ENCODE measurements around the gene LMTK3. TPM values are rescaled to one million over a fixed set of nuclear protein-coding genes. Genes with fewer than 3 reads are reported as not detected.
A peak's percentile ranks its signal among the peaks of the same experiment; 100 is the strongest.

LMTK3 gene
- polyA plus RNA-seq, 1 donor from 2014 or later: 8.1 TPM

DNA sequence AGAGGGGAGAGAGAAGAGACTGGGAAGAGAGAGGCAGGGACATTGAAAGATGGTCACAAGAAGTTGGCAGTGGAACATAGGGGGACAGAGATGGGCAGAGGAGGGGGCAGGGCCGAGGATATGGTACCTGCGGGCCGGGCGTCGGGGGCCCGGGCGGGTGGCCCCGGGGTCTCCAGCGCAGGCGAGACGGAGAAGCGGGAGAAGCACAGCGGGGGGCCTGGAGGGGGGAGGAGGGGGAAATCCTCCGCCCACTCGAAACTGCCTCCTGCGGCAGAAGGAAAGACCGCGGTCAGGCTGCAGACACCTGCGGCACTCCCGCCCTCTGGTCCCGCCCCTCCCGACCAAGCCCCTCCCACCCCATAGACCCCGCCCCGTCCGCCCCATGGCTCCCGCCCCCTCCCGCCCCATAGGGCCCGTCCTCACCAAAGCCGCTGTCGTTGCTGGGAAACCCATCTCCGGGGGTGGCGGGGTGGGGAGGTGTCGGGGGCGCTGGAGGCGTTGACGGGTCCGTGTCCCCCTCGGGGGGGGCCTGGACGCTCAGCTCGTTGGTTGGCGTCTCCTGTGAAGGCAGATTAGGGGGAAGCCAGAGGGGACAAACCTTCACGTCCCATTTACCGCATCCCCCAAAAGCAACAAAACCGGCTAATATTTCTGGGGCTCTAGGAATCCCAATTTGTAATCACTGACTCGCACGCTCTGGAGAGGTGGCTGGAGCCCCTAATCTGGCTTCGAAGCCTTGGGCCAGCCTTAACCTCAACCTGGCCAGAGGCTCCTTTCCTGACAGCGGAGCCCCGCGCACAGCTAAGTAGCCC lies 20.4 kb downstream of the LMTK3 start:
- TF ChIP-seq, protein P1, sequence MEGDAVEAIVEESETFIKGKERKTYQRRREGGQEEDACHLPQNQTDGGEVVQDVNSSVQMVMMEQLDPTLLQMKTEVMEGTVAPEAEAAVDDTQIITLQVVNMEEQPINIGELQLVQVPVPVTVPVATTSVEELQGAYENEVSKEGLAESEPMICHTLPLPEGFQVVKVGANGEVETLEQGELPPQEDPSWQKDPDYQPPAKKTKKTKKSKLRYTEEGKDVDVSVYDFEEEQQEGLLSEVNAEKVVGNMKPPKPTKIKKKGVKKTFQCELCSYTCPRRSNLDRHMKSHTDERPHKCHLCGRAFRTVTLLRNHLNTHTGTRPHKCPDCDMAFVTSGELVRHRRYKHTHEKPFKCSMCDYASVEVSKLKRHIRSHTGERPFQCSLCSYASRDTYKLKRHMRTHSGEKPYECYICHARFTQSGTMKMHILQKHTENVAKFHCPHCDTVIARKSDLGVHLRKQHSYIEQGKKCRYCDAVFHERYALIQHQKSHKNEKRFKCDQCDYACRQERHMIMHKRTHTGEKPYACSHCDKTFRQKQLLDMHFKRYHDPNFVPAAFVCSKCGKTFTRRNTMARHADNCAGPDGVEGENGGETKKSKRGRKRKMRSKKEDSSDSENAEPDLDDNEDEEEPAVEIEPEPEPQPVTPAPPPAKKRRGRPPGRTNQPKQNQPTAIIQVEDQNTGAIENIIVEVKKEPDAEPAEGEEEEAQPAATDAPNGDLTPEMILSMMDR (IDR thresholded peaks at IDR 0.05; ENCODE audit: poor library complexity, severe bottlenecking): no peak
- TF ChIP-seq EZH2 (IDR thresholded peaks at IDR 0.05; ENCODE audit: borderline replicate concordance, insufficient read depth, low read length, poor library complexity, severe bottlenecking) (no peak), TAF1 (IDR thresholded peaks at IDR 0.05; ENCODE audit: low read depth) (no peak), EP300 (conservative IDR thresholded peaks at IDR 0.05; ENCODE audit: poor library complexity, severe bottlenecking) (no peak), SMC3 (conservative IDR thresholded peaks at IDR 0.05; ENCODE audit: poor library complexity) (no peak), MXI1 (conservative IDR thresholded peaks at IDR 0.05; ENCODE audit: poor library complexity, severe bottlenecking) (no peak), POLR2AphosphoS5 (IDR thresholded peaks at IDR 0.05) (no peak), RAD21 (conservative IDR thresholded peaks at IDR 0.05) (no peak)
- TF ChIP-seq, protein P2, sequence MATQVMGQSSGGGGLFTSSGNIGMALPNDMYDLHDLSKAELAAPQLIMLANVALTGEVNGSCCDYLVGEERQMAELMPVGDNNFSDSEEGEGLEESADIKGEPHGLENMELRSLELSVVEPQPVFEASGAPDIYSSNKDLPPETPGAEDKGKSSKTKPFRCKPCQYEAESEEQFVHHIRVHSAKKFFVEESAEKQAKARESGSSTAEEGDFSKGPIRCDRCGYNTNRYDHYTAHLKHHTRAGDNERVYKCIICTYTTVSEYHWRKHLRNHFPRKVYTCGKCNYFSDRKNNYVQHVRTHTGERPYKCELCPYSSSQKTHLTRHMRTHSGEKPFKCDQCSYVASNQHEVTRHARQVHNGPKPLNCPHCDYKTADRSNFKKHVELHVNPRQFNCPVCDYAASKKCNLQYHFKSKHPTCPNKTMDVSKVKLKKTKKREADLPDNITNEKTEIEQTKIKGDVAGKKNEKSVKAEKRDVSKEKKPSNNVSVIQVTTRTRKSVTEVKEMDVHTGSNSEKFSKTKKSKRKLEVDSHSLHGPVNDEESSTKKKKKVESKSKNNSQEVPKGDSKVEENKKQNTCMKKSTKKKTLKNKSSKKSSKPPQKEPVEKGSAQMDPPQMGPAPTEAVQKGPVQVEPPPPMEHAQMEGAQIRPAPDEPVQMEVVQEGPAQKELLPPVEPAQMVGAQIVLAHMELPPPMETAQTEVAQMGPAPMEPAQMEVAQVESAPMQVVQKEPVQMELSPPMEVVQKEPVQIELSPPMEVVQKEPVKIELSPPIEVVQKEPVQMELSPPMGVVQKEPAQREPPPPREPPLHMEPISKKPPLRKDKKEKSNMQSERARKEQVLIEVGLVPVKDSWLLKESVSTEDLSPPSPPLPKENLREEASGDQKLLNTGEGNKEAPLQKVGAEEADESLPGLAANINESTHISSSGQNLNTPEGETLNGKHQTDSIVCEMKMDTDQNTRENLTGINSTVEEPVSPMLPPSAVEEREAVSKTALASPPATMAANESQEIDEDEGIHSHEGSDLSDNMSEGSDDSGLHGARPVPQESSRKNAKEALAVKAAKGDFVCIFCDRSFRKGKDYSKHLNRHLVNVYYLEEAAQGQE (IDR thresholded peaks at IDR 0.05; ENCODE audit: borderline replicate concordance): no peak
- Histone ChIP-seq H3K27me3 (ENCODE audit: insufficient read depth, low read depth, low read length) (no peaks in the 10 kb centered on the region), H4K20me1 (ENCODE audit: insufficient read depth) (no peaks in the 10 kb centered on the region), H3K9me2 (ENCODE audit: insufficient read depth, low read length) (no peaks in the 10 kb centered on the region), H3K9ac (ENCODE audit: low read length) (no peak overlapping the region), H3K9me3 (ENCODE audit: low read length) (no peaks in the 10 kb centered on the region), H3K4me2 (ENCODE audit: low read length) (no peak overlapping the region), H3K4me3 (ENCODE audit: low read length) (no peak overlapping the region), H3K27ac (ENCODE audit: low read length) (no peak overlapping the region), H3K79me2 (replicated peaks; ENCODE audit: insufficient read depth, low read length) (no peaks in the 10 kb centered on the region), H3K36me3 (ENCODE audit: insufficient read depth, low read length) (no peaks in the 10 kb centered on the region), H3F3A (ENCODE audit: insufficient read depth, low read length, poor library complexity, severe bottlenecking) (no peaks in the 10 kb centered on the region), H2AFZ (ENCODE audit: low read depth, low read length) (no peak overlapping the region)

DNA sequence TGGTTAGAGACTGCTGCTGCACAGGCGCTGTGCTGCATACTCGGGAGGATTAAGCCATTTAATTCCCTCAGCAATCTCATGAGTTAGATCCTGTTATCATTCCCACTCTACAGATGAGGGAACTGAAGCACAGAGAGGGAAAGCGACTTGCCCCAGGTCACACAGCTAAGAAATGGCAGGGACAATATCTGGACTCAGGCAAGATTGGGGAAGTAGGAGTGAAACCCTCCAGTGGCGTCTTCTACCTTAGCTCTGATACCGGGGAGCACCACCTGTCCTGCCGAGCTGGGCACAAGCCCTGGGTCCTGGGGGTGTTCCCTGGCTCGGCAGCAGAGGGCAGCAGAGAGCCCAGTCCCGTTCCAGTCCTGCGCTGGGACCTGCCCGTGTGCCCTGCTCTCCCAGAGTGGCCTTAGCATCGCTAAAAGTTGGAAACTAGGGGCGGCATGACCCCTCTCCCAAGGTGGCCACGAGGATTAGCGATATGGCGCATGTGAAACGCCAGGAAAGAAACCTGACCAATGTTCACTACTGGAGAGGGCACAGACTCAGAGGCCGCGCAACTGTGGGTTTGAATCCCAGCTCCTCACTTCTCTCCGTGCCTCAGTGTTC lies 21.9 kb downstream of the LMTK3 start:
- H3K4me2 ChIP-seq (ENCODE audit: low read length): no peak overlapping the region

More for the DNA sequence above, 21.9 kb downstream of the LMTK3 start:
- Histone ChIP-seq H3K27ac (ENCODE audit: low read length) (no peak overlapping the region), H3K79me2 (replicated peaks; ENCODE audit: insufficient read depth, low read length) (no peaks in the 10 kb centered on the region), H3K9ac (ENCODE audit: low read length) (no peak overlapping the region), H3K9me2 (ENCODE audit: insufficient read depth, low read length) (no peaks in the 10 kb centered on the region), H2AFZ (ENCODE audit: low read depth, low read length) (no peak overlapping the region), H4K20me1 (ENCODE audit: insufficient read depth) (no peaks in the 10 kb centered on the region), H3K4me3 (ENCODE audit: low read length) (no peak overlapping the region), H3K9me3 (ENCODE audit: low read length) (no peaks in the 10 kb centered on the region), H3F3A (ENCODE audit: insufficient read depth, low read length, poor library complexity, severe bottlenecking) (no peaks in the 10 kb centered on the region), H3K36me3 (ENCODE audit: insufficient read depth, low read length) (no peaks in the 10 kb centered on the region), H3K27me3 (ENCODE audit: insufficient read depth, low read depth, low read length) (no peaks in the 10 kb centered on the region)
- peak; percentile 64 for TF ChIP-seq RAD21 (conservative IDR thresholded peaks at IDR 0.05)
- TF ChIP-seq, protein P1 (IDR thresholded peaks at IDR 0.05; ENCODE audit: poor library complexity, severe bottlenecking): peak; percentile 83
- no peak for TF ChIP-seq TAF1 (IDR thresholded peaks at IDR 0.05; ENCODE audit: low read depth)
- TF ChIP-seq, protein P2 (IDR thresholded peaks at IDR 0.05; ENCODE audit: borderline replicate concordance): no peak
- TF ChIP-seq SMC3 (conservative IDR thresholded peaks at IDR 0.05; ENCODE audit: poor library complexity): peak; percentile 79
- no peak for TF ChIP-seq POLR2AphosphoS5 (IDR thresholded peaks at IDR 0.05)
- TF ChIP-seq EP300 (conservative IDR thresholded peaks at IDR 0.05; ENCODE audit: poor library complexity, severe bottlenecking): no peak
- TF ChIP-seq EZH2 (IDR thresholded peaks at IDR 0.05; ENCODE audit: borderline replicate concordance, insufficient read depth, low read length, poor library complexity, severe bottlenecking): no peak
- TF ChIP-seq MXI1 (conservative IDR thresholded peaks at IDR 0.05; ENCODE audit: poor library complexity, severe bottlenecking): no peak
